ENCODE data around the gene C1R. TPM values are rescaled to one million over a fixed set of nuclear protein-coding genes. Genes with fewer than 3 reads are reported as not detected.

C1R gene
- total RNA-seq, 4 donors from 2014 or later: 22.8 to 297 (median 140) TPM

DNA sequence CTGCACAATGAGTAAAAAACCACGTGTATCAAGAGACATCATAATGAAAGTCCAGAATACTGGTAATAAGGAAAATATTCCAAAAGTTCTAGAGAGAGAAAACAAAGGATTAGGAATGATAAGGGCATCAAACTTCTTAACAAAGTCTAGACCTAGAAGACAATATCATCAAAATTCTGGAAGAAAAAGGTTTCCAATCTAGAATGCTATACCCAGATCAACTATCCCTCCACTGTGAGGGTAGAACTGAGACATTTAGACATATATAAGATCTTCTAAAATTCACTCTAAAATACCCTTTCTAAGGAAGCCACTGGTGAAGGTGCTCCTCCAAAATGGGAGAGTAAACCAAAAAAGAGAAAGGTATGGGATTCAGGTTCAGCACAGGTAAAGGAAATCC, 13.8 kb upstream of the C1R start:
- Histone ChIP-seq H3K27me3 (no peaks in the 10 kb centered on the region), H3K27ac (no peak overlapping the region), H3K36me3 (peaks cover 0 to 39% (median 0%) of the 10 kb centered on the region in 3 donors), H3K4me1 (peaks cover 11 to 52% (median 22%) of the 10 kb centered on the region in 3 donors), H3K9me3 (no peaks in the 10 kb centered on the region), H3K4me3 (no peak overlapping the region)
- intact Hi-C loops (cut with DNase I): no loop called here
- WGBS, 2 donors: 83 to 96% methylated on average over 1 of the region's 1 CpG
- TF ChIP-seq POLR2A (IDR thresholded peaks at IDR 0.05) (no peak), CTCF (IDR thresholded peaks at IDR 0.05) (no peak)
- DNase-seq: no peak

DNA sequence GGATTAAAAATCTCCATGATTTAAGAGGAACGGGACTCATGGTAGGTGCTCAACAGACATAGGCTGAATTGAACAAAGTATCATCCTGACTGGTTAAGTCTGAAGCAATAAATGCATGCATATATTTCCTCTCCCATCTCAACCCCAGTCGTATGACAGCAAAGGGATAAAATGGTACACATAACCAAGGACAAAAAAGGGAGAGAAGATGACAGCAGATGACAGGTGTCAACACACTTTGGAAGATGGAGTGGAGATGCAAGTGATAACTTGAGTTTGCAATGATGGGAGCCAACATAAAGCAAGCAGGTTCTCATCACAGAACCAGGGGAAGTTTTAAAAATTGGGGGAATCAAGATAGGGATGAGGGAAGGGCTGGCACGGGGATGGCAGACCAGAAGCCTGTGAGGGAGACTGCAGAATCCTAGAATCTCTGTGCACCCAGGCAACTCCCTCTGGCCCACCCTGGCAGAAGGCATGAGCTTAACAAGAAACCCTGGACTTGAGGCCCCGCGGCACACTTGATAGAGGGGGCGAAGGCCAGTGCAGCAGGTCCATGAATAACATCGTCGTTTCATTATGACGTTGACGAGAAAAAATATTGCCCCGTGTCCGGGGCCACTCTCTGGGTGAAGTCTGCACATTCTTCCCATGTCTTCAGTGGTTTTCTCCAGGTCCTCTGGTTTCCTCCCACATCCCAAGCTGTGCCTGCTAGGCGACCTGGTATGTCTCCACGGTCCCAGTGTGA, 11.8 kb upstream of the C1R start:
- Histone ChIP-seq H3K9me3 (no peaks in the 10 kb centered on the region), H3K4me1 (peaks cover 0 to 35% (median 15%) of the 10 kb centered on the region in 3 donors), H3K27ac (no peak overlapping the region), H3K4me3 (no peak overlapping the region), H3K36me3 (peaks cover 0 to 57% (median 7%) of the 10 kb centered on the region in 3 donors), H3K27me3 (no peaks in the 10 kb centered on the region)
- TF ChIP-seq POLR2A (IDR thresholded peaks at IDR 0.05) (no peak), CTCF (IDR thresholded peaks at IDR 0.05) (no peak)
- intact Hi-C loops (cut with DNase I): no loop called here
- no peak for DNase-seq
- 89 to 95% methylated on average over 13 to 14 of the region's 14 CpGs for WGBS, 2 donors

DNA sequence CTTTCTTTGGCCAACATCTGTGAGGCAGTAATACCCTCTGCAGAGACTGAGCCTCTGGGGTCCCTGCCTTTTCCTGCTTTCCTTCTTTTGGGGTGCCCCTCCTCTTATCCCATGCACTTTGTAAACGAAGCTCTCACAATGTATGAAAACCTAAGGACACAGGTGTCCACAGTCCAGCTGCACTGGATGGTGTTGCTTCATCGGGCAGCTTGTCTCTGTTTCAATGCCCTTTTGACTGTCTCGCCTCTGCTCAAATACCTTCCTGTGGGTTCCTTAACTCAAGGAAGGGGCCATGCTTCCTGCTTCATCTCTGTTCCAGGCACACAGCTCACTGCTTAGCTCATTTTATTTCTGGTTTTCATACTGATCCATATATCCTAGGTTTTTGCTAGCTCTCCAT, 10.3 kb upstream of the C1R start:
- intact Hi-C loops (cut with DNase I): no loop called here
- no peak for DNase-seq
- H3K4me1 ChIP-seq: peaks cover 0 to 22% (median 8%) of the 10 kb centered on the region in 3 donors
- no peaks in the 10 kb centered on the region for H3K27me3 ChIP-seq
- WGBS, 2 donors: 73 to 77% methylated on average over 3 of the region's 3 CpGs
- H3K36me3 ChIP-seq: peaks cover 0 to 70% (median 7%) of the 10 kb centered on the region in 3 donors
- no peak overlapping the region for H3K4me3 ChIP-seq
- H3K9me3 ChIP-seq: no peaks in the 10 kb centered on the region
- no peak for TF ChIP-seq CTCF (IDR thresholded peaks at IDR 0.05)
- no peak for TF ChIP-seq POLR2A (IDR thresholded peaks at IDR 0.05)
- H3K27ac ChIP-seq: no peak overlapping the region

- peaks cover 0 to 13% (median 0%) of the 10 kb centered on the region in 3 donors for H3K4me1 ChIP-seq
- intact Hi-C loops (cut with DNase I): no loop called here
- H3K27me3 ChIP-seq: no peaks in the 10 kb centered on the region
- TF ChIP-seq POLR2A (IDR thresholded peaks at IDR 0.05) (no peak), CTCF (IDR thresholded peaks at IDR 0.05) (no peak)
- peak overlapping the region in 2 of 4 donors; percentile 15 to 33 for H3K27ac ChIP-seq
- H3K9me3 ChIP-seq: no peaks in the 10 kb centered on the region
- DNase-seq: no peak
- 60 to 82% methylated on average over 1 to 10 of the region's 10 CpGs for WGBS, 2 donors
- no peak overlapping the region for H3K4me3 ChIP-seq
- H3K36me3 ChIP-seq: peaks cover 0 to 75% (median 7%) of the 10 kb centered on the region in 3 donors
Measured at GRCh38 chr12:7101694-7102131, 9.5 kb upstream of the C1R start.

GRCh38 chr12:7101047-7101693, 8.9 kb upstream of the C1R start:
- TF ChIP-seq POLR2A (IDR thresholded peaks at IDR 0.05) (no peak), CTCF (IDR thresholded peaks at IDR 0.05) (no peak)
- Histone ChIP-seq H3K36me3 (peaks cover 0 to 75% (median 7%) of the 10 kb centered on the region in 3 donors), H3K4me3 (no peak overlapping the region), H3K4me1 (peaks cover 0 to 12% (median 0%) of the 10 kb centered on the region in 3 donors), H3K9me3 (no peaks in the 10 kb centered on the region), H3K27me3 (no peaks in the 10 kb centered on the region), H3K27ac (peak overlapping the region in 1 of 4 donors; percentile 33)
- 75 to 83% methylated on average over 3 to 4 of the region's 4 CpGs for WGBS, 2 donors
- intact Hi-C loops (cut with DNase I): no loop called here
- no peak for DNase-seq
